Hematopoietic multipotent progenitor cell treated with erythropoietin and hydrocortisone succinate and interleukin-3 and kit ligand, for 8 days (in vitro differentiated cells): ENCODE measurements around the gene LEPR.
"Not testable (repeated sequence)": the region's sequence is repeated elsewhere in the genome, so short reads cannot be mapped to it uniquely, and the experiment has no call there.

ENCODE experiments used
- DNase-seq: peaks from one replicate; pipeline ENCODE4 v3.0.0-alpha.2; 2015

The LEPR gene

GRCh38 chr1:65420590-65421350, at the start of gene LEPR, which contains the start of gene LEPROT:
LEPR (plus strand) TSS chr1:65420668; CDS start chr1:65565566, 144,898 bp downstream.
LEPROT (plus strand) TSS chr1:65420668; CDS start chr1:65420725, 57 bp downstream.
- no peak for DNase-seq

GRCh38 chr1:65371544-65371943, 48.9 kb upstream of the LEPR start:
- DNase-seq, result no peak

- DNase-seq, result peak; percentile 40
Measured at GRCh38 chr1:65372557-65372956, 47.9 kb upstream of the LEPR start.

- peak; percentile 32 for DNase-seq
Measured at GRCh38 chr1:65377496-65378246, 42.8 kb upstream of the LEPR start.

- peak; percentile 85 for DNase-seq
Measured at GRCh38 chr1:65378247-65378946, 42.1 kb upstream of the LEPR start.

- not testable (repeated sequence) for DNase-seq
Measured at GRCh38 chr1:65384426-65384825, 36.0 kb upstream of the LEPR start.

- DNase-seq, result no peak
Measured at GRCh38 chr1:65386439-65386838, 34.0 kb upstream of the LEPR start.

GRCh38 chr1:65387821-65388220, 32.6 kb upstream of the LEPR start:
- DNase-seq, result no peak

GRCh38 chr1:65388908-65389695, 31.4 kb upstream of the LEPR start:
- DNase-seq, result no peak

GRCh38 chr1:65392497-65392896, 28.0 kb upstream of the LEPR start:
- DNase-seq, result no peak

GRCh38 chr1:65393347-65393746, 27.1 kb upstream of the LEPR start:
- no peak for DNase-seq

- DNase-seq, result no peak
Measured at GRCh38 chr1:65393928-65394327, 26.5 kb upstream of the LEPR start.

GRCh38 chr1:65395887-65396612, 24.4 kb upstream of the LEPR start:
- no peak for DNase-seq

GRCh38 chr1:65398083-65398482, 22.4 kb upstream of the LEPR start:
- no peak for DNase-seq

- no peak for DNase-seq
Measured at GRCh38 chr1:65399003-65399402, 21.5 kb upstream of the LEPR start.

GRCh38 chr1:65401612-65402011, 18.9 kb upstream of the LEPR start:
- DNase-seq, result no peak

GRCh38 chr1:65404941-65405340, 15.5 kb upstream of the LEPR start:
- DNase-seq, result no peak

GRCh38 chr1:65407877-65408276, 12.6 kb upstream of the LEPR start:
- no peak for DNase-seq

- DNase-seq, result no peak
Measured at GRCh38 chr1:65409314-65409713, 11.2 kb upstream of the LEPR start.

GRCh38 chr1:65409816-65410326, 10.6 kb upstream of the LEPR start:
- DNase-seq, result no peak

GRCh38 chr1:65412256-65412983, 8.0 kb upstream of the LEPR start:
- peak; percentile 96 for DNase-seq
